NCI-H226 (cell line): ENCODE results near the gene CRP.
A peak's percentile ranks its signal among the peaks of the same experiment; 100 is the strongest.
"Not testable (repeated sequence)": the region's sequence is repeated elsewhere in the genome, so short reads cannot be mapped to it uniquely, and the experiment has no call there.

ENCODE experiments used
- DNase-seq: peaks from one replicate; pipeline ENCODE4 v3.0.0-alpha.2; 2015

The CRP gene, protein sequence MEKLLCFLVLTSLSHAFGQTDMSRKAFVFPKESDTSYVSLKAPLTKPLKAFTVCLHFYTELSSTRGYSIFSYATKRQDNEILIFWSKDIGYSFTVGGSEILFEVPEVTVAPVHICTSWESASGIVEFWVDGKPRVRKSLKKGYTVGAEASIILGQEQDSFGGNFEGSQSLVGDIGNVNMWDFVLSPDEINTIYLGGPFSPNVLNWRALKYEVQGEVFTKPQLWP

DNA sequence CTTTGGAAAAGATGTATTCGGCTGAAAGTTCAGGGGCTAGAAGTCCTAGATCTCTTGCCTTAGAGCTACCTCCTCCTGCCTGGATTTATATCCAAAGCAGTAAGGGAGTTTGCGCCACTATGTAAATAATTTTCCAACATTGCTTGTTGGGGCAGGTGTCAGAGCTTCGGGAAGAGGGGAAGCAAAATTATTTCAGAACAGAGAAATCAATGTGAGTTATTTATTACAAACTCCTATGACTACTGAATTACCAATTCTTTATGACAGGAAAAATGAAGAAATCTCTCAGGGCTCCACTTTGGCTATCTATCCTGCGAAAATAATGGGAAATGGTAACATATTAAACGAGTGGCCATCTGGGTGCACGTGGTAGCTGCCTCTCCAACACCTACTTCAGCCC, at the start of gene CRP:
Gene CRP, minus strand, starts transcription at position 61 of the 400 bp plus-strand sequence. CDS start 104 bp downstream, outside the sequence.
- DNase-seq = no peak

DNA sequence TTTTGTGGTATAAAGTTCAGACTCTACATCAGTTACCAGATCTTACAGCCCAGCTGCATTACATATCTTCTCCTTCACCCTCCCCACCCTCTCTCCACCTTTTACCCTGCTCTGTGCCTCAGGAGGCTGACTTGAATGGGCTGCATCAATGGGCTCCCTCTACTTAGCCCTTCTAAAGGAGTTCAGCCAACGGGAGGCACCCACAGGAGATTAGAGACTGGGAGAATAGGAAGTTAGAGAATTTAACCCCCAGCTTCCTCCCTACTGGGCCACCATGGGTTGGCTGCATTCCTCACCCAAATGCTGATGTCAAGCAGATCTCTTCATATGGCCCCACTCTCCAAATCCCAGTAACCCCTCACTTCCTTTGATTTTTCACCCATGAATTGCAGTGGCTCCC, 49.3 kb upstream of the CRP start:
- DNase-seq = no peak

DNA sequence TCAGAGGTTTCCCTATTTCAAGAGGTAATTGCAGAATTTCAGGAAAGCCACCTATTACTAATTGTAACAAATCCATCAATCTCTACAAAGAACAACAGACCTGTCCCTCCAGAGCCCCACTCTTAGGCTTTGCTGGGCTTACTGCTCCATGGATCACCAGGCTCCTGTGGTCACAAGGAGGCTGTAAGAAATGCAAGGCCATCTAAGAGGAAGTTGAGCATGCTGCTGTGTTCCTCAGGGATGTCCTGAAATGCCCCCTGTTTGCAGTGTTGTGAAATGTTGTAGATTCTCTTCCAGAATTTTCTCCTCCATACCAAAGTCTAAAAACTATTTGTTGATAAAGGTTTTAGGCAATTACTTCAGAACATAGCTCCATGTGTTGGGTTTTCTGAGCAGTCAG, 42.0 kb upstream of the CRP start:
- no peak for DNase-seq

DNA sequence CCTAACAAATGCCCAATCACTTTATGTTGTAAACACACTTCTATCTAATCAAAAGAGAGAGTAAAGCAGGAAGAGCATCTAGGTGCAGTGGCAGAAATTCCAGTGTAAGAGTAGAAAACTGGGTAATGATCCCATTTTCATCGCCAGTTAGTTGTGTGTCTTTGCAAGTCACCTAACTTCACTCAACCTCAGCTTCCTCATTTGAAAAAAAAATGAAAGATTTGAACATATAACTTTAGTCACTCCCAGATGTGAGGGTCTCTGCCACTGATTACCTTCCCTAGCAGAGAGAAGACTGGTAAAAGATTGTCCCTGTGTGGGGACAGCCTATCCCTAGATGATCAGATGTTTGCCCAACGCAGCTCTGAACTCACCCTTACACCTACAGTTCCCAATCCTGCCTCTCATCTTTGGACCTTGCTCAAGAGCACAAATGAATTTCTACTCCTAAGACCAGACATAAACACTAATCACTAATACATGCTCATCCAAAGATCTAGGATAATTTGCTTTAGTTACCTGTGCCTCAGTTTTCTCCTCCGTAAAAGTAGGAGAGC, 41.1 kb upstream of the CRP start:
- DNase-seq = no peak

DNA sequence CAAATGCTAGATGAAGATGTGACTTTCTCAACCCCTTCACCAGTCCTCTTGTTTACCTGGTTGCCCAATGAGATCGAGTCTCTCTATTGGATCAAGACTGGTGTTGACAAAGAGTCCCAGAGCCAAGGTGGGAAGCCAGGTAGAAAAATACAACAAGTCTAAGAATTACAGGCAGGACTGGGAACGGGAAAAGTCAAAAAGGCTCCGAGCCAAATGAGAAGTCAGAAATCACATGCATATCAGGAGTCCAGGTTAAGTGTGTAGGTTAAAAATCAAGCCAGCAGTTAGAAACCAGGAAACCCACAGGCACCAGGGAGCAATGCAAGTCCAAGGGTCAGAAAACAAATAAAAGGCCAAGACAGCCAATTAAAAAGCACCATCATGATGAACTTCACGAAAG, 39.0 kb upstream of the CRP start:
- DNase-seq = no peak

DNA sequence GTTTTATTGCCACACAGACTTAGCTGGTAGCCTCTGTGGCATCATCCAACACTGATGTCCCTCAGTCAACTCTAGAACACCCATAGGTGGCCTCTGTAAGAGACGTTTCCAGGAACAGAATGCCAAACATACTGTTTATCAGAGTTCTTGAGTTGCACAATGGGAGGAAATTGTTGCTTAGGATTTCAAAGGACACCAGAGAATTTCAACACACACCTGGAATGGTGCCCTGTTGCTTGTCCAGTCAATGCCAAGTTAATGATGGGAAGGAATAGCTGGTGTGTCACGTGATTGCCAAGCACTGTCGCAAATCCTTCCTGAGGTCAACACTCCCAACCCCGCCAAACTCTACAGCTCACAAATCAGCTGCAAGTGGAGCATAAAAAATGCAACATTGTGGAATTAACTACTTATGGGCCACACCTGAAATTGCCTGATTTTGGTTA, 37.8 kb upstream of the CRP start:
- peak; percentile 61 for DNase-seq

DNA sequence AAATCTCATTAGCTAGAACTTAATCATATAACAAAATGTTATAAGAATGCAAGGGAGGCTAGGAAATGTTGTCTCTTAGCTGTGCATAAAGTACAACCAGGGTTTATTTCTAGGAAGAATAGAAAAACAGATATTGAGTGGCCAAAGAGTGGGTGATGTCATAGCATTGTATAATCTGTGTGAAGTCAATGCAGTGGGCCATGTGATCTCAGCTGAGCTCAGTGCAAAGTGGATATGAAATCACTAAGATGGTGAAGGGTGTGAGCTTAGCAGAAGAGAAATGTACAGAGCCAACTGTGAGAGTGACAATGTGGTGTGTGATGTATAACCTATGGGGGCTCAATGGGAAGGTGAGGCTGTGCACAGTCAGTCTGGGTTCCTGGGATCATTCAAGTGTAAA, 36.6 kb upstream of the CRP start:
- DNase-seq = no peak

DNA sequence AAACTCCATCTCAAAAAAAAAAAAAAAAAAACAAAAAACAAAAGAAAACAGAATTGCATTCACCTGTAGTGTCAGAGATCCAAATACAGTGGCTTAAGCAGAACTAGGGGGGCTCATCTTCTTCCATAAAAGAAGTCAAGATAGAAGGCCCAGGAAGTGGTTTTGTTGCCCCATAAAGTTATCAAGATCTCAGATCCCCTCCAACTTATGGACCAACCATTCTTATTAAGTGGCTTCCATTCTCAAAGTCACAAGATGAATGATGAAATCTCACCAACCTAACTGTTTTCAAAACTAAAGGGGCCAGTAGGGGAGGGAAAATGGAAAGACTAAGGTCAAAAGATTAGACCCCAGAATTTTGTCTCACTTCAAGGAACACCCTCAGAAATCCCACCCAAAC, 36.2 kb upstream of the CRP start:
- DNase-seq = no peak

DNA sequence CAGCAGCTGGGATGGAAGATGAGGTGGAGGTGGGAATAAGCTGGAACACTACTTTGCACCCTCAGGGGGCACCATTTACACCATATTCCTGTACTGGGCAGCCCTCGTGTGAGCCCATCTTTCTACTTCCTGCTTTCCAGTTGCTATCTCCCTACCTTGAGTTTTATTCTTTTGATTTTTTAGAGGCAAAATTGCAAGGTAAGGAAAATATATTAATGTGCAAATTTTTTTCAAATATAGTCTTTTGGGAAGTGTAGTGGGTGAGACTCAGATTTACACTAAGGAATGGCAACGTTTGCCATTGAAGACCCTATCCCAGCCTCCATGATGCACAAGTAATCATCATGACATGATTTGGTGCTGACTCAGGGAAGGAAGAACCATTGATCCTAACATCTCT, 35.2 kb upstream of the CRP start:
- DNase-seq = no peak

DNA sequence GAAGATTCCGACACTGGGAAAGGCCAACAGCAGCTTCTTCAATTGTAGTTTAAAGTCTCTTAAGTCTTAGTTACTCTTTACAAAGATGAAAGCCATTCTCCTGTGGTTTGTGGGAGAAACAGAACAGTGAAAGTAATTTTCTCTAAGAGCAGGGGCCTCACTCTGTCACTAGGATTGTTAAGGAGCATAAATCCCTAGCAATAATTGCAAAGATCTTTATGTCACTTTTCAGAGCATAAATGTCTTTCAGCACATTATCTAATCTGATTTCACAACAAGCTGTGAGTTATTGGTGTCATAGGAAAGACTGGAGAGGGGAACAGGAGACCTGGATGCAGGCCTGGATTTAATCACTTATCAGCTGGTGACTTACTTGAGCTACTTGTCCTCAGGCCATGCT, 34.0 kb upstream of the CRP start:
- no peak for DNase-seq

DNA sequence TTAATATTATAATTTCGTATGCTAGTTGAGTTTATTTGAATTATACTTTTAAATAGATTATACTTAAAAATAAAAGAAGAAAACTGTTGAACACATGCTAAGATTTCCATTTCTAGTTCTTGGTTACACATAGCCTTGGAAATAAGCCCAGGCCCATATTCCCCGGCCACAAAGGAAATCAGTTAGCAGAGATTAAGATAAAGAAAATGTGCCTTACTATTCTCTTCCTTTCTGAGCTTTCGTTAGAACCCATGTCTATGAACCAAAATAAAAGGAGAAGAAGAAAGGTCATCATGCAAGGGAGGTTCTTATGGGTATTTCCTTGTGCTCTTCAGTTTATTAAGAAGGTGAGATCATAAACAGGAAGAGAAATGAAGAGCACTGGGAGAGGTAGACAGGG, 32.3 kb upstream of the CRP start:
- peak; percentile 9 for DNase-seq

DNA sequence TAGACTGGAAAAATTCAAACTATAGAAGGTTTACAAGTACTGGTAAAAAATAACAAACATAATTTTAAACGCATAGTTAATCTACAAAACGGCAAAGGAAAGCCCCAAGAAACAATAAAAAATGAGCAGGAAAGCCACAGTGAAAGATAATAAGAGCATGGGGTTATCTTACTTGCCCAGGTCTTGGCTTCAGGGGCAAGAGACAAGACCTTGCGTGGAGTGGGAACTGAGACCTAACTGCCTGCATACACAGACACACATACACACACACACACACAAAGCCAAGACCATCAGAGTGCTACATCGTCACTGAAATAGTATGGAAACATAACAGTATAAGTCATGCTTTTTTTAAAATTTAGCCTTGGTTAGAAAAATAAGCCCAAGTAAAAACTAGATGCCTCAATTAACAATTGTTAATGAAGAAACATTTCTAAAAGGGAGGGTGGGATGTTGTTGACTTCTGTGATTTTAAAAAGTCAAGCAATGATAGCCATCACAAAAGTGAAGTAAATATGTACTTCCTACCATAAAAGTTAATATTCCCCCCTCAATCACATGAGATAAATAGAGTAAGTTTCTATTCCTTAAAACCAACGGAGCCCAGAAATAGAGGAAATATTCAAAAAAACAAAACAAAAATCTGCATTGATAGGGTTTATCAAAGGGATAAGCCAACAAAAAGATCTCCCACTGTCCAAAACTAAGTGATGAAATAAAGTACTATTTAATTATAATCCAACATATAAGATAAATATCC, 29.4 kb upstream of the CRP start:
- DNase-seq = no peak

DNA sequence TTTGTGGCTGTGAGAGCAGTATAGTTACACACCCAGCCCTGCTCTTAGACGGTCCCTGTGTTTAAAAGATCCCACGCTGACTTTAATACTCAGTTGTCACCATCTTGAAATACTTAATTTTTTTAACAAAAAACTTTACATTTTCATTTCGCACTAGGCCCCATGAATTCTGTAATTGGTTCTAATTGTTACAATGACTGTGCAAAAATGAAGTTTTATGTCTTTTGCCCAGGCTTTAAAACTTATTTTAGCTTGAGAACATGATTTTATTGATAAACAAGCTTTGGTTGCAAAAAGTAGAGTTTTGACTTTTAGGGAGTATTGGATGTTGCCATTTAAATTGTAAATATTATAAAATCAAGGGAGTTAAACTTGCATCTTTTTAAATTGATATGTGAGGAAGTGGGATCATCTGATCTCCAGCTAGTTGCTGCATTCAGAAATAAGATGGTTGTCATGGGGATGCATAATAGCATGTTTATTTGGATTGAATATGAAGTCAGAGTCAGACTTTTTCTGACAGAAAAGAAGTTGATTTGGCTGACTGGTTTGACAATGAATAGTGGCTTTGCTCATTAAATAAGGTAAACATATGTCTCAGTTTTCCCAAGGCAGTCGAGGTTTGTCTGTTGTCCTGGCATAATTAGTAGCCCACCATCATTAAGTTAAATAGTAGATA, 23.0 kb upstream of the CRP start:
- DNase-seq = no peak

DNA sequence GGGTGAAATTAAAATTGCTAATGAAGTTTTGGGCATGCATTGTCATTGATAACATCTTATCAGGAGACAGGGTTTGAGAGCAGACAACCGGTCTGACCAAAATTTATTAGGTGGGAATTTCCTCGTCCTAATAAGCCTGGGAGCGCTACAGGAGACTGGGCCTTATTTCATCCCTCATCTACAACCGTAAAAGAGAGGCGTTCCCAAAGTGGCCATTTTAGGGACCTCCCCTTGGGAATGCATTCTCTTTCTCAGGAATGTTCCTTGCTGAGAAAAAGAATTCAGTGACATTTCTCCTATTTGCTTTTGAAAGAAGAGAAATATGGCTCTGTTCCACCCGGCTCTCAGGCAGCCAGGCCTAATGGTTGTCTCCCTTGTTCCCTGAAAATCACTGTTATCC, 8.8 kb upstream of the CRP start:
- not testable (repeated sequence) for DNase-seq

DNA sequence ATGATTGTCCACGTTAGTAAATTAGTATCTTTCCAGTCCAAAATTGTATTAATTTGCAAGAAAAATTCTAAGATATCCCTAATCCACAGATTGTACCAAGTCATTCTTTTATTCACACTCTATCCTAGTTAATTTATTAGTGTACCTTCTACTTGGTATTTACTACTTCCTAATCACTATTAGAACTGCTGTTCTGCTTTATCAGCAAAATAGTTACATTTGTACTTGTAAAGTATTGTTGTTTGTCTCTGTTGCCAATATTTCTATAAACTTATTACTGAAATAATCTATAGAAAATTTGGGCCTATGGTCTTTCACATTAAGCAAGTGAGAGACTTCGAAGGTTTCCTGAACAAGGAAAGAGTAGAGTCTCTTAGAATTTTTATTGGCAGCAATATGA, 5.6 kb upstream of the CRP start:
- DNase-seq = no peak

DNA sequence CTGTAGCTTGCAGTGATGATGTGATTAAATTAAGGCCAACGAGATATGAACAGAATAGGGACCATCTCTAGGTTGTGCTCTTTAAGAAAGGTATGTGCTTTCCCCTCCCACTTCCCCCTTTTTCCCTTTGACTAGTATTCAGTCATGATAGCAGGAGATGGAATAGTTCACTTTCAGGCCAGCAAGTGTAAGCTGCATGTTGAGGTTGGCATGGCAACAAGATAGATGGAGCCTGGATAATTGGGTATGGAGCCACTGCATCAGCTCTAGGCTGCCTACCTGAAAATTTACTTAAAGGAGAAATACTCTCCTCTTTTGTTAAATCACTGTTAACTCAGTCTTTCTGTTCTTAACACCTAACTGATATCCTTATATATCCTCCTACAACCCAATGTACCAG, 1.5 kb upstream of the CRP start:
- DNase-seq = no peak

DNA sequence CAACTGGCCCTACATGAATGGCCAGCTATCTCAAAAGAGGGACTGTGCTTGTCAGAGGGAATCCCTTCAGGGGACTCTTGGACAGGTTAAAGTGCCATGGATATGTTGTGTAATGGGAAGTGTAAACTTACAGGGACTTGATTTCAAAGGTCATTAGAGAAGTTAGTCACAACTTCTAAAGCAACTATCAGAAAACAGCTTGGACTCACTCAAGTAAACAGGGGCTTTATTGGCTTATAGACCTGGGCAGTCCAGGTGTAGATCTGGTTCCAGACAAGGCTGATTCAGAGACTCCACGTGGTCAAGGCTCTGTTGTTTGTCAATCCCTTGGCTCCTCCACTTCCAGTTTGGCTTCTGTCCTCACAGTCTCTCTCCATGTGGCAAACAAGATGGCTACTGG, 2.3 kb downstream of the CRP start:
- DNase-seq = no peak

DNA sequence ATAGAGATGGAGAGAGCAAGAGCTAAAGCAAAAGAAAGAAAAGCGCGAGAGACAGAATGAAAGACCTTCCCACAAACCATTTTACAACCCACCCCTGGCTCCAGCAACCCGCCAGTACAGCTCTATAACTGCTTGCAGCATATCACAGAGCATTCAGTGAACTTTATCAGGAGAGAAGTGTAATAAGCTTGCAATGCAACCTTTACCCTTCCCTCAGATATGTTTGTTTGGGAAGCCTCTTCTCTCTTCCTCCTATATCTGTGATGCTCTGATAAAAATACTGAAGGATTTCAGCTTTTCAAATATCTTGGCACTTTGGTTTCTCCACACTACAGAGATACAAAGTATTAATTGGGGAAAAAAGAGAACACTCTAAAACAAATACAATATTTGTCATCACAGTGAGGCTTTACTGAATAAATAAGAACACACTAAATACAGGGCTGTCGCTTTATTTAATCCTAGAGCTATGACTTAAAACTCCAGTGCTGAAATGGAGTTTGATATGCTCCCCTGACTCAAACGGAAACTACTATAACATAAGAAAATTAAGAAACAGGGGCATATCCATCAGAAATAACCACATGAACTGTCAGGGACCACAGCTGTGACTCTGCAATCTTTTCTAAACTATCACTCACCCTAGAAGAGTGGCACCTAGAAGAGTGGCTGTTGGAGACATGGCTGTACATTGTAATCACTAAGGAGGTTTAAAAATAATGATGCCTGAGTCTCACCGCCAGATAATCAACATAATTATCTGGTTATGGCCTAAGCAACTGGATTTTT, 6.7 kb downstream of the CRP start:
- DNase-seq = no peak

DNA sequence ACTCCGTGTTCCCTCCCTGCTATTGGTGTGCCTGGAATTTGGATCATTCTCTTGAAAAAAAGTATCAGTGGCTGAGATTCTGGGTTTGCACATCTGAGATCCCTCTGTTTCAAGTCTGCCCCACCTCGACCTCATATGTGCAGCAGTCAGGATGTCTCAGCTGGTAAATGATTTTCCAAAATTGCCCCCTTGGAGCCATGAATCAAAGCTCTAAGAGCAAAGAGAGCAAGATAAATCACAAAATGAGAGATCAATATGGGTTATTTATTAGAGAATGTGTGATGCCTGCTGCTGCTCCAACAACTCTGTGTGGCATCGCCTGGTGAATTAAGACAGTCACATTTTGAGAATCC, 8.5 kb downstream of the CRP start:
- no peak for DNase-seq

DNA sequence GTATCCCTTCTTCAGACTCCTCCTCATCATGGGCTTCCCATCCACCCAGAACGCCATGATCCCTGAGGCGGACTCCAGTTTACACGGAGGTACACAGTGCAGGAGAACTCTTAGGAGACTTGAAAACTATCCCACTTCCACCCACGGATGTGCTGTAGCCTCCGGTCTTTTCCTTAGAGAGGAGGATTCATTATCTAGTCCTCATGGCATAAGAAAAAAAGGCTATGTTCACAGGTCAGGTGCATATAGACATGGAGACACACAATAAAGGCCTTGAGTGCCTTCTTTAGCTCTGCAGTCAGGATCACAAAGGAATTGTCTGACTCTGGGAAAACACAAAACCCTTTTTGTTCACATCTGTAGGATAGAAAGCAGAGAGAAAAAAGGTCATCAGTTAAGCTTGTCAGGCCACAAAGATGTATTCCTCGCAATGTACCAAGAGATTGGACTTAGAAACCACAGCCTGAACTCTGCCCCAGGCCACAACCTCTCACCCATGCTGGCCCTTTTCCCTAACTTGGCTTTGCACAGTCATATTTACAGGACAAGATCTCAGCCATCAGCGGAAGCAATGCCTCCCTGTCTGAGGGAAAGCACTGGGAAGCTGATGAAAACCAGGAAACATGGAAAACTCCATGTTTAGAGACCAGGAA, 9.0 kb downstream of the CRP start:
- no peak for DNase-seq

DNA sequence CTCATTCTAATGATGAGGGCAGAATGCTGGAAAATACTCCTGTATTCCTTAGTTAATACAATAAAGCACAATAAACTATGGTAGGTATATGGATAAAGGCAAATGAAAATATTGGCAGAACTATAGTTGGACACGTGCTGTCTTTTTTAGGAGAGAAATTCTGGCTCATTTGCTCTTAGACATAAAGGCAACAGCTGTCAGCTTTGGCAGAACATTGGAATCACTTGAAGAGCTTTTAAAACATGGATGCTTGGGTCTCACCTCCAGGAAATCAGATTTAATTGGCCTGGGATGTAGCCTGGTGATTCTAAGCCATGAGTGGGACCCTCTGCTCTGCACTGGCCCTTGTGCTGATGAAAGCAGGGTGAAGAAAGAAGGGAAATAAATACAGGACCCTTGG, 9.9 kb downstream of the CRP start:
- no peak for DNase-seq

DNA sequence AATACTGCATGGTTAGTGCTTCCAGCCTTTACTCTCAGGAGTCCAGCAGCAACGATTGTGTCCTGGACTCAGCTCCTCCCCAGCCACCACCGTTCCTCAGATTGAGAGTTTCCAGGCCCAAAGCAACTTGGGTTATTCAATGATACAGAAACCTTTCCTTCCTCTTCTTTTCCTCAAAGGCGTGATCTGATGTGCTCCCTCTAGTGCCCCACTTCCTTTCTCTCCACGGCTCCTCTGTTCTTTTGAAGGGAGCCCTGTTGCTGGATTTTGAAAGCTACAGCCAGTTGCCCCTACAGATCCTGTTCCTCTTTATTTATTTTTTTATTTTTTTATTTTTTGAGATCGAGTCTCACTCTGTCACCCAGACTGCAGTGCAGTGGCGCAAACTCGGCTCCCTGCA, 14.1 kb downstream of the CRP start:
- no peak for DNase-seq

DNA sequence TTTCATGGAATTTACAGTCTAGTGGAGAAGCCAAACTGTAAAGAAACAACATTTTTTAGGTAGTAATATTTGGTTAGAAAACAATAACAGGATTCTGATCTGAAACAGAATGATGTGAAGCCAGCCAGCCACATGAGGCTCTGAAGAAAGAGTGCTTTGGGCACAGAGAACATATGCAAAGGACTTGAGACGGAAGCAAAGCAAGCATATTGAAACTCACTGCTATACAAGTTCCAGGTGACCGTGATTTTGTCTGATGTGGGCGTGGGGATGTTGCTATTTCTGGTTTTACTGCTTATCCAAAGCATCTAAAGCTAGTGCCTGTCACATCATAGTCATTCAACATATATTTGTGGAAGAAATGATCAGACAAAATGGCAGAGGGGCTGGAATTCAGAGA, 14.7 kb downstream of the CRP start:
- DNase-seq = no peak
